SU-DHL-6 (cell line): ENCODE data around the gene SLC41A3.

Source experiments
- H2AFZ ChIP-seq: fragments of 200-600 bp; sonication (generic); 2 replicates; pipeline ENCODE4 v1.6.1; 2014; ENCODE audit warnings: low read depth, mild to moderate bottlenecking, moderate library complexity, mixed read lengths, antibody characterized with exemption, low read length; ENCODE audit not compliant: severe bottlenecking
- H3F3A ChIP-seq: fragments of 200-600 bp; shearing (Covaris generic); 2 replicates; pipeline ENCODE4 v1.6.0; 2016; ENCODE audit warnings: antibody characterized with exemption, mild to moderate bottlenecking; ENCODE audit not compliant: insufficient read depth
- H3K27ac ChIP-seq: fragments of 200-600 bp; sonication (generic); 2 replicates; pipeline ENCODE4 v1.5.1; 2016; ENCODE audit warnings: low read depth, mild to moderate bottlenecking, low read length, moderate library complexity, mixed read lengths
- H3K27me3 ChIP-seq: fragments of 200-600 bp; sonication (generic), shearing (Covaris generic); 2 replicates; pipeline ENCODE4 v1.6.0; 2014; ENCODE audit warnings: mild to moderate bottlenecking, low read length
- H3K36me3 ChIP-seq: fragments of 200-600 bp; sonication (generic); 2 replicates; pipeline ENCODE4 v1.6.1; 2014; ENCODE audit warnings: mild to moderate bottlenecking, low read length, mixed read lengths
- H3K4me2 ChIP-seq: fragments of 300-600, 200-600 bp; shearing (Covaris generic), sonication (generic); 2 replicates; pipeline ENCODE4 v1.6.0; 2014; ENCODE audit warnings: low read length, low read depth, mild to moderate bottlenecking; ENCODE audit not compliant: poor library complexity, severe bottlenecking
- H3K4me3 ChIP-seq: fragments of 200-600 bp; sonication (generic); 2 replicates; pipeline ENCODE4 v1.5.1; 2014; ENCODE audit warnings: antibody characterized with exemption, low read length, mild to moderate bottlenecking, mixed read lengths; ENCODE audit not compliant: insufficient read depth, poor library complexity, severe bottlenecking
- H3K79me2 ChIP-seq: fragments of 200-600 bp; sonication (generic); 2 replicates; pipeline ENCODE4 v1.6.1; 2014; ENCODE audit warnings: mild to moderate bottlenecking, low read length, moderate library complexity; ENCODE audit not compliant: insufficient read depth
- H3K9ac ChIP-seq: fragments of 200-600 bp; sonication (generic); 2 replicates; pipeline ENCODE4 v1.7.0; 2014; ENCODE audit warnings: mild to moderate bottlenecking, low read length
- H3K9me2 ChIP-seq: fragments of 200-600 bp; sonication (generic); replicated peaks from 2 replicates; pipeline ENCODE4 v1.6.1; 2014; ENCODE audit warnings: low read length; ENCODE audit not compliant: insufficient read depth
- H3K9me3 ChIP-seq: fragments of 200-600 bp; sonication (generic); 2 replicates; pipeline ENCODE4 v1.6.1; 2014; ENCODE audit warnings: low read length, mixed read lengths; ENCODE audit not compliant: insufficient read depth
- H4K20me1 ChIP-seq: fragments of 200-600 bp; sonication (generic); 2 replicates; pipeline ENCODE4 v1.6.1; 2014; ENCODE audit warnings: low read depth, mild to moderate bottlenecking, antibody characterized with exemption, low read length, moderate library complexity, mixed read lengths
- EZH2phosphoT487 ChIP-seq: fragments of 200-600 bp; sonication (generic), shearing (Covaris generic); conservative IDR thresholded peaks from 2 replicates; pipeline ENCODE4 v1.6.1; 2018; ENCODE audit warnings: mild to moderate bottlenecking, antibody characterized with exemption, low read length, moderate library complexity, mixed read lengths
- TF ChIP-seq, protein P1 (sequence below): fragments of 200-600 bp; sonication (generic); IDR thresholded peaks from one replicate; pipeline ENCODE4 v1.5.1; 2017; ENCODE audit warnings: antibody characterized with exemption, mild to moderate bottlenecking, low read length, moderate library complexity; ENCODE audit not compliant: insufficient read depth, poor library complexity, severe bottlenecking

Gene SLC41A3

DNA sequence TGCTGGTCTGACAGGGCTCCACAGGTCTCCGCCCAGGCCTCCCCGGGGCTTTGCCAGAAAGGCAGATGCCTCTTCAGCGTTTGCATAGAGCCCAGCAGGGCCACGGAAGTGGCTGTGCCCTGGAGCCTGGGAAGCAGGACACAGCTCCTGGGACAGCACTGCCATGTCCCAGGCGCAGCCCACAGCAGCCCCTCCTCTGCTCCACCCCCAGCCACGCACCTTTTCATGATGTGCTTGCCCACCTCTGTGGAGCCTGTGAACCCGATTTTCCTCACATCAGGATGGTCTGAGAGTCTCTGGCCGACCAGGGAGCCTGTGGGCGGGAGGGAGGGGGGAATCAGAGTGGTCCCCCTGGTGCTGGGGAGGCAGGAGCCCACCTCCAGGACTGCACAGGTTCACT lies 33.9 kb upstream of the SLC41A3 start:
- Histone ChIP-seq H4K20me1 (no peaks in the 10 kb centered on the region), H2AFZ (no peak overlapping the region), H3K9ac (no peak overlapping the region), H3K9me3 (no peaks in the 10 kb centered on the region), H3K27ac (no peak overlapping the region), H3K36me3 (no peaks in the 10 kb centered on the region), H3K4me2 (no peak overlapping the region), H3F3A (no peaks in the 10 kb centered on the region), H3K27me3 (no peaks in the 10 kb centered on the region), H3K9me2 (no peaks in the 10 kb centered on the region), H3K4me3 (no peak overlapping the region), H3K79me2 (no peaks in the 10 kb centered on the region)
- TF ChIP-seq, protein P1, sequence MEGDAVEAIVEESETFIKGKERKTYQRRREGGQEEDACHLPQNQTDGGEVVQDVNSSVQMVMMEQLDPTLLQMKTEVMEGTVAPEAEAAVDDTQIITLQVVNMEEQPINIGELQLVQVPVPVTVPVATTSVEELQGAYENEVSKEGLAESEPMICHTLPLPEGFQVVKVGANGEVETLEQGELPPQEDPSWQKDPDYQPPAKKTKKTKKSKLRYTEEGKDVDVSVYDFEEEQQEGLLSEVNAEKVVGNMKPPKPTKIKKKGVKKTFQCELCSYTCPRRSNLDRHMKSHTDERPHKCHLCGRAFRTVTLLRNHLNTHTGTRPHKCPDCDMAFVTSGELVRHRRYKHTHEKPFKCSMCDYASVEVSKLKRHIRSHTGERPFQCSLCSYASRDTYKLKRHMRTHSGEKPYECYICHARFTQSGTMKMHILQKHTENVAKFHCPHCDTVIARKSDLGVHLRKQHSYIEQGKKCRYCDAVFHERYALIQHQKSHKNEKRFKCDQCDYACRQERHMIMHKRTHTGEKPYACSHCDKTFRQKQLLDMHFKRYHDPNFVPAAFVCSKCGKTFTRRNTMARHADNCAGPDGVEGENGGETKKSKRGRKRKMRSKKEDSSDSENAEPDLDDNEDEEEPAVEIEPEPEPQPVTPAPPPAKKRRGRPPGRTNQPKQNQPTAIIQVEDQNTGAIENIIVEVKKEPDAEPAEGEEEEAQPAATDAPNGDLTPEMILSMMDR: no peak
- no peak for TF ChIP-seq EZH2phosphoT487

DNA sequence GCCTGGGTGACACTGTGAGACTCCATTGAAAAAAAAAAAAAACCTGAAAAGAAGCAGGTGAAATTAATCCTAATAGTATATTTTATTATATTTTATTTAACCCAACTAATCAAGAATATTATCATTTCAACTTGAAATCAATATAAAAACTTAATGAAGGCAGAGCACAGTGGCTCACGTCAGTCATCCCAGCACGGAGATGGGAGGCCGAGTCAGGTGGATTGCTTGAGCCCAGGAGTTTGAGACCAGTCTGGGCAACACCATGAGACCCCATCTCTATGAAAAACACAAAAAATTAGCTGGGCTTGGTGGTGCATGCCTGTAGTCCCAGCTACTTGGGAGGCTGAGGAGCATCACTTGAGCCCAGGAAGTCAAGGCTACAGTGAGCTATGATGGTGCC lies 33.3 kb upstream of the SLC41A3 start:
- Histone ChIP-seq H3K4me3 (no peak overlapping the region), H3K9ac (no peak overlapping the region), H3K79me2 (no peaks in the 10 kb centered on the region), H3K4me2 (no peak overlapping the region), H3K27ac (no peak overlapping the region), H2AFZ (no peak overlapping the region), H3K9me3 (no peaks in the 10 kb centered on the region), H3F3A (no peaks in the 10 kb centered on the region), H3K36me3 (no peaks in the 10 kb centered on the region), H4K20me1 (no peaks in the 10 kb centered on the region), H3K27me3 (no peaks in the 10 kb centered on the region), H3K9me2 (no peaks in the 10 kb centered on the region)
- no peak for TF ChIP-seq EZH2phosphoT487
- TF ChIP-seq, protein P1: no peak

DNA sequence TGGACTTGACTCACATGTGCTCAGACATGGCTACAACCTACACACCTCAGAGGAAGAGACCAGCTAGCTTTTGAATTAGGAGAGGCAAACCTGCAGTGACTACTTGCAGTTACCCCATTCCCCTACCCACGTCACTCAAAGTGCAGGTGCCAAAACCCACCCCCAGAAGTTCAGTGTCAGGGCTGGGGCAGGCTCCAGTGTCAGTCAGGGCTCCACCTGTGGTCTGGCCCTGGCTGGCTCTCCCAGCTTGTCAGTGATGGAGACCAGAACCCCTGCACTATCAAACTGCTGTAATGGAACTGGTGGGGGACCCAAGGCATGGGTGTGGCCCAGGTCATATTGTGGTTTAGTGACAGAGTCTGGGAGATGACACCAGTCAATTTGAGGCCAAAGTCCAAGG lies 32.6 kb upstream of the SLC41A3 start:
- Histone ChIP-seq H2AFZ (no peak overlapping the region), H3K27me3 (no peaks in the 10 kb centered on the region), H3K9me2 (no peaks in the 10 kb centered on the region), H3F3A (no peaks in the 10 kb centered on the region), H4K20me1 (no peaks in the 10 kb centered on the region), H3K79me2 (no peaks in the 10 kb centered on the region), H3K9ac (no peak overlapping the region), H3K27ac (no peak overlapping the region), H3K4me2 (no peak overlapping the region), H3K9me3 (no peaks in the 10 kb centered on the region), H3K36me3 (no peaks in the 10 kb centered on the region), H3K4me3 (no peak overlapping the region)
- TF ChIP-seq EZH2phosphoT487: no peak
- TF ChIP-seq, protein P1: no peak
